ENCODE data around the gene MRPL9. TPM values are rescaled to one million over a fixed set of nuclear protein-coding genes. Genes with fewer than 3 reads are reported as not detected.

MRPL9 gene
- total RNA-seq, 1 donor from 2014 or later, result 86.4 TPM

DNA sequence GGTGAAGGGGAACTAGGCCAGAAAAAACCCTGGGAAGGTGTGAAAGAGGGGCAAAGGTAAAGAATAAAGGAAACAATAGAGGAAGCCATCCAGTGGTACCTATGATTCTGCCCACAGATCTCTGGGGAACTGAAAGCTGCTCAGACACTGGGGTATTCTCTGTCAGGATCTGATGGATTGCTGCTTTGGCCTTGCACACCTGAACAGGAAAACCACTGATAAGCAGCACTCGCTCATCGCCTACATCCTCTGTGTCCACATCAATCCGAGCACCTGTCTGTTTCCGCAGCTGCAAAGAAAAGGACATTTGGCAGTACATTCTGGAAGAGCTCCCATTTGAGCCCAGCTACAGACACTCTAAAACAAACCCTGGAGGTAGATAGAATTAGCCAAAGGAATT lies 16.6 kb upstream of the MRPL9 start:
- Histone ChIP-seq H3K27me3 (no peaks in the 10 kb centered on the region), H3K9me3 (ENCODE audit: low read depth) (no peaks in the 10 kb centered on the region), H3K4me3 (no peak overlapping the region), H2AFZ (replicated peaks) (no peak overlapping the region), H3K9ac (no peak overlapping the region), H3K4me1 (no peaks in the 10 kb centered on the region), H3K36me3 (no peaks in the 10 kb centered on the region), H3K79me2 (ENCODE audit: low read depth) (no peaks in the 10 kb centered on the region), H4K20me1 (ENCODE audit: low read depth) (no peaks in the 10 kb centered on the region), H3F3A (ENCODE audit: low read depth) (no peaks in the 10 kb centered on the region), H3K27ac (no peak overlapping the region), H3K4me2 (no peak overlapping the region)
- TF ChIP-seq, protein P1, sequence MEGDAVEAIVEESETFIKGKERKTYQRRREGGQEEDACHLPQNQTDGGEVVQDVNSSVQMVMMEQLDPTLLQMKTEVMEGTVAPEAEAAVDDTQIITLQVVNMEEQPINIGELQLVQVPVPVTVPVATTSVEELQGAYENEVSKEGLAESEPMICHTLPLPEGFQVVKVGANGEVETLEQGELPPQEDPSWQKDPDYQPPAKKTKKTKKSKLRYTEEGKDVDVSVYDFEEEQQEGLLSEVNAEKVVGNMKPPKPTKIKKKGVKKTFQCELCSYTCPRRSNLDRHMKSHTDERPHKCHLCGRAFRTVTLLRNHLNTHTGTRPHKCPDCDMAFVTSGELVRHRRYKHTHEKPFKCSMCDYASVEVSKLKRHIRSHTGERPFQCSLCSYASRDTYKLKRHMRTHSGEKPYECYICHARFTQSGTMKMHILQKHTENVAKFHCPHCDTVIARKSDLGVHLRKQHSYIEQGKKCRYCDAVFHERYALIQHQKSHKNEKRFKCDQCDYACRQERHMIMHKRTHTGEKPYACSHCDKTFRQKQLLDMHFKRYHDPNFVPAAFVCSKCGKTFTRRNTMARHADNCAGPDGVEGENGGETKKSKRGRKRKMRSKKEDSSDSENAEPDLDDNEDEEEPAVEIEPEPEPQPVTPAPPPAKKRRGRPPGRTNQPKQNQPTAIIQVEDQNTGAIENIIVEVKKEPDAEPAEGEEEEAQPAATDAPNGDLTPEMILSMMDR (IDR thresholded peaks at IDR 0.05), result no peak
- no peak for TF ChIP-seq EZH2 (IDR thresholded peaks at IDR 0.05)
- no peak for TF ChIP-seq EZH2phosphoT487 (IDR thresholded peaks at IDR 0.05)
- peaks cover 33% of the 10 kb centered on the region for H3K36me3 Mint-ChIP-seq
- no peak overlapping the region for H3K27ac Mint-ChIP-seq
- no peaks in the 10 kb centered on the region for H3K4me1 Mint-ChIP-seq
- H3K4me3 Mint-ChIP-seq, result no peak overlapping the region
- DNase-seq (ENCODE audit: low spot score), result no peak
- H3K9me3 Mint-ChIP-seq, result no peaks in the 10 kb centered on the region
- H3K27me3 Mint-ChIP-seq (ENCODE audit: insufficient read depth, low read depth), result no peaks in the 10 kb centered on the region

DNA sequence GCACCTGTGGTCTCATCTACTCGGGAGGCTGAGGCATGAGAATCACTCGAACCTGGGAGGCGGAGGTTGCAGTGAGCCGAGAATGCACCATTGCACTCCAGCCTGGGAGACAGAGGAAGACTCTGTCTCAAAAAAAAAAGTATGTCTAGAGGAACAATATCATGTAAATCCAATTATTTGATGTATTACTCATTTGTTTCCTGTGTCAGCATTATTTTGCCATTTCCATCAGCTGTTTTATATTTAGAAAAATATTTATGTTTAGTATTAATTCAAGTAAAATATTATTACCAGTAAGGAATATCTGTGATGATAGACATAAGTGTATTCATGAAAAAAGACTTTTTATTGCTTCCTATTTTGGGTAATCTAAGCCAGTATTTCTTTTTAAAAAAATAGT lies 14.0 kb upstream of the MRPL9 start:
- Histone ChIP-seq H3K36me3 (no peaks in the 10 kb centered on the region), H2AFZ (replicated peaks) (no peak overlapping the region), H3K27ac (no peak overlapping the region), H4K20me1 (ENCODE audit: low read depth) (no peaks in the 10 kb centered on the region), H3K4me3 (no peak overlapping the region), H3K27me3 (no peaks in the 10 kb centered on the region), H3K9me3 (ENCODE audit: low read depth) (no peaks in the 10 kb centered on the region), H3F3A (ENCODE audit: low read depth) (no peaks in the 10 kb centered on the region), H3K4me1 (no peaks in the 10 kb centered on the region), H3K4me2 (no peak overlapping the region), H3K79me2 (ENCODE audit: low read depth) (no peaks in the 10 kb centered on the region), H3K9ac (no peak overlapping the region)
- no peak overlapping the region for H3K4me3 Mint-ChIP-seq
- peaks cover 33% of the 10 kb centered on the region for H3K36me3 Mint-ChIP-seq
- no peak for DNase-seq (ENCODE audit: low spot score)
- H3K9me3 Mint-ChIP-seq, result no peaks in the 10 kb centered on the region
- no peaks in the 10 kb centered on the region for H3K4me1 Mint-ChIP-seq
- no peaks in the 10 kb centered on the region for H3K27me3 Mint-ChIP-seq (ENCODE audit: insufficient read depth, low read depth)
- no peak for TF ChIP-seq EZH2phosphoT487 (IDR thresholded peaks at IDR 0.05)
- no peak for TF ChIP-seq EZH2 (IDR thresholded peaks at IDR 0.05)
- TF ChIP-seq, protein P1 (IDR thresholded peaks at IDR 0.05), result no peak
- H3K27ac Mint-ChIP-seq, result no peak overlapping the region

DNA sequence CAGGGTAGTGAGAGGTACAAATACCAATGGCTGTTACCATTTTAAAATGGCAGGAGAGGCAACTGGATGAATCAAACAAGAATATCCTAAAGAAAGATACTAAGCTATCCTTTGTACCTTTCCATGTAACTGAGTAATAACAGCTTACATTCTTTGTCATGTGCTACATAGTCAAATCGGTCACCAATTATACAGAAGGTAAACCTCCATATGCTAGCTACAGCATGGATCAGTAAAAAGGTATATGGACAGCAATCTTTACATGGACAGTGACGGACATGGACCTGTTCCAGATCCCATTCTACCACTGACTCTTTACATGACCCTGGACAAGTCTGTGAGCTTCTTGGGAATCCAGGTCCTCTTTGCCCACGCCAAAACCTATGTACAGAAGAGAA lies 13.4 kb upstream of the MRPL9 start:
- Mint-ChIP-seq H3K36me3 (peaks cover 33% of the 10 kb centered on the region), H3K4me3 (no peak overlapping the region), H3K4me1 (no peaks in the 10 kb centered on the region), H3K27ac (no peak overlapping the region), H3K9me3 (no peaks in the 10 kb centered on the region), H3K27me3 (ENCODE audit: insufficient read depth, low read depth) (no peaks in the 10 kb centered on the region)
- H3K9ac ChIP-seq, result no peak overlapping the region
- no peaks in the 10 kb centered on the region for H3K79me2 ChIP-seq (ENCODE audit: low read depth)
- no peaks in the 10 kb centered on the region for H3K4me1 ChIP-seq
- no peaks in the 10 kb centered on the region for H4K20me1 ChIP-seq (ENCODE audit: low read depth)
- no peak for TF ChIP-seq EZH2 (IDR thresholded peaks at IDR 0.05)
- TF ChIP-seq EZH2phosphoT487 (IDR thresholded peaks at IDR 0.05), result no peak
- TF ChIP-seq, protein P1 (IDR thresholded peaks at IDR 0.05), result no peak
- no peaks in the 10 kb centered on the region for H3K9me3 ChIP-seq (ENCODE audit: low read depth)
- no peak overlapping the region for H3K4me3 ChIP-seq
- no peaks in the 10 kb centered on the region for H3K36me3 ChIP-seq
- no peak overlapping the region for H3K4me2 ChIP-seq
- H2AFZ ChIP-seq (replicated peaks), result no peak overlapping the region
- no peaks in the 10 kb centered on the region for H3F3A ChIP-seq (ENCODE audit: low read depth)
- H3K27ac ChIP-seq, result no peak overlapping the region
- no peaks in the 10 kb centered on the region for H3K27me3 ChIP-seq
- no peak for DNase-seq (ENCODE audit: low spot score)
